Endodermal cell (in vitro differentiated cells): ENCODE data around the gene RNF4. TPM values are rescaled to one million over a fixed set of nuclear protein-coding genes. Genes with fewer than 3 reads are reported as not detected.

Source experiments
- DNase-seq: peaks from one replicate; pipeline ENCODE4 v3.0.0-alpha.2; 2017
- H3K27ac ChIP-seq: 2 replicates; pipeline ENCODE4 v1.5.1; 2013; ENCODE audit warnings: mild to moderate bottlenecking, low read depth, low read length, moderate library complexity
- H3K27me3 ChIP-seq: 2 replicates; pipeline ENCODE4 v1.6.1; 2013; ENCODE audit warnings: mild to moderate bottlenecking, low read length, moderate library complexity; ENCODE audit not compliant: insufficient read depth, control insufficient read depth, poor library complexity, severe bottlenecking
- H3K36me3 ChIP-seq: 2 replicates; pipeline ENCODE4 v1.7.0; 2013; ENCODE audit warnings: mild to moderate bottlenecking, low read length, moderate library complexity; ENCODE audit not compliant: control insufficient read depth, insufficient read depth
- H3K4me1 ChIP-seq: one replicate; pipeline ENCODE4 v1.7.0; 2013; ENCODE audit warnings: low read length; ENCODE audit not compliant: control insufficient read depth, insufficient read depth
- H3K4me3 ChIP-seq: 2 replicates; pipeline ENCODE4 v1.5.1; 2013; ENCODE audit warnings: mild to moderate bottlenecking, low read length, moderate library complexity
- H3K9ac ChIP-seq: 2 replicates; pipeline ENCODE4 v1.6.1; 2013; ENCODE audit warnings: mild to moderate bottlenecking, low read length, moderate library complexity; ENCODE audit not compliant: poor library complexity, severe bottlenecking; ENCODE audit errors: extremely low read depth
- H3K9me3 ChIP-seq: 2 replicates; pipeline ENCODE4 v1.6.1; 2013; ENCODE audit warnings: mild to moderate bottlenecking, low read length, moderate library complexity; ENCODE audit not compliant: control insufficient read depth
- H3K27ac Mint-ChIP-seq: 2 replicates; pipeline ENCODE4 v1.8.0; 2020; ENCODE audit warnings: mixed read lengths
- H3K27me3 Mint-ChIP-seq: 2 replicates; pipeline ENCODE4 v1.8.0; 2021; ENCODE audit warnings: mild to moderate bottlenecking, mixed read lengths; ENCODE audit not compliant: insufficient read depth
- H3K36me3 Mint-ChIP-seq: 2 replicates; pipeline ENCODE4 v1.8.0; 2020; ENCODE audit warnings: low read depth, mixed read lengths
- H3K4me1 Mint-ChIP-seq: 2 replicates; pipeline ENCODE4 v1.8.0; 2020; ENCODE audit warnings: mixed read lengths
- H3K4me3 Mint-ChIP-seq: 2 replicates; pipeline ENCODE4 v1.8.0; 2020; ENCODE audit warnings: mild to moderate bottlenecking, moderate library complexity, mixed read lengths
- H3K9me3 Mint-ChIP-seq: 2 replicates; pipeline ENCODE4 v1.8.0; 2020; ENCODE audit warnings: mild to moderate bottlenecking, mixed read lengths
- whole genome bisulfite sequencing, 2 experiments: methylation state at CpG; one replicate each; pipeline versions ENCODE4 v1.1.5 to v1.1.7; 2013; ENCODE audit warnings: missing lambda C conversion rate in 2 of 2, mixed read lengths in 1 of 2; ENCODE audit not compliant: insufficient coverage in 1 of 2, insufficient read length in 1 of 2; 5-methylcytosine and 5-hydroxymethylcytosine counted together
- total RNA-seq, 2 donors: library from RNA; stranded (reverse); fragmentation: NEBNext Ultra II Directional in 1 of 2; extraction: Animal tissue kit (Norgen Biotek cat#: 25700) in 1 of 2; gene quantifications; 2 replicates in 1 of 2; 3 replicates in 1 of 2; pipeline ENCODE4 v1.2.1, GENCODE V29; 2021
- TF ChIP-seq, protein P1 (sequence below): fragments of 200-600 bp; sonication (generic); conservative IDR thresholded peaks from 2 replicates; pipeline ENCODE4 v1.5.0; 2021; ENCODE audit warnings: antibody characterized with exemption, mild to moderate bottlenecking

RNF4 gene
- total RNA-seq, 2 donors from 2014 or later: 73.2 to 93.6 TPM

DNA sequence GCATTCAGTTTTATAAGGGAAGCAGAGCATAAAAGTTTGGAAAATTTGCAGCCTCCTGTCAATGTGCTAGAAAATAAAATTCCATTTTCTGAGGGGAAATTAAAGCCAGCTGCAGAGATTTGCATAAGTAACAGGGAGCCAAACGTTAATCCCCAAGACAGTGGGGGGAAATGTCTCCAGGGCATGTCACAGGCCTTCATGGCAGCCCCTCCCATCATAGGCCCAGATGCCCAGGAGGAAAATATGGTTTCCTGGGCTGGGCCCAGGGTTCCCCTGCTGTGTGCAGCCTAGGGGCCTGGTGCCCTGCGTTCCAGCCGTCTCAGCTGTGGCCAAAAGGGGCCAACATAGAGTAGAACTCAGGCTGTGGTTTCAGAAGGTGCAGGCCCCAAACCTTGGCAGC, 9.3 kb downstream of the RNF4 start:
- TF ChIP-seq, protein P1, sequence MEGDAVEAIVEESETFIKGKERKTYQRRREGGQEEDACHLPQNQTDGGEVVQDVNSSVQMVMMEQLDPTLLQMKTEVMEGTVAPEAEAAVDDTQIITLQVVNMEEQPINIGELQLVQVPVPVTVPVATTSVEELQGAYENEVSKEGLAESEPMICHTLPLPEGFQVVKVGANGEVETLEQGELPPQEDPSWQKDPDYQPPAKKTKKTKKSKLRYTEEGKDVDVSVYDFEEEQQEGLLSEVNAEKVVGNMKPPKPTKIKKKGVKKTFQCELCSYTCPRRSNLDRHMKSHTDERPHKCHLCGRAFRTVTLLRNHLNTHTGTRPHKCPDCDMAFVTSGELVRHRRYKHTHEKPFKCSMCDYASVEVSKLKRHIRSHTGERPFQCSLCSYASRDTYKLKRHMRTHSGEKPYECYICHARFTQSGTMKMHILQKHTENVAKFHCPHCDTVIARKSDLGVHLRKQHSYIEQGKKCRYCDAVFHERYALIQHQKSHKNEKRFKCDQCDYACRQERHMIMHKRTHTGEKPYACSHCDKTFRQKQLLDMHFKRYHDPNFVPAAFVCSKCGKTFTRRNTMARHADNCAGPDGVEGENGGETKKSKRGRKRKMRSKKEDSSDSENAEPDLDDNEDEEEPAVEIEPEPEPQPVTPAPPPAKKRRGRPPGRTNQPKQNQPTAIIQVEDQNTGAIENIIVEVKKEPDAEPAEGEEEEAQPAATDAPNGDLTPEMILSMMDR: no peak
- Histone ChIP-seq H3K4me3 (no peak overlapping the region), H3K9ac (no peak overlapping the region), H3K9me3 (peaks cover 2% of the 10 kb centered on the region), H3K27ac (no peak overlapping the region), H3K36me3 (peaks cover 41% of the 10 kb centered on the region), H3K27me3 (no peaks in the 10 kb centered on the region), H3K4me1 (no peaks in the 10 kb centered on the region)
- Mint-ChIP-seq H3K27me3 (no peaks in the 10 kb centered on the region), H3K9me3 (no peaks in the 10 kb centered on the region), H3K36me3 (peaks cover 37% of the 10 kb centered on the region), H3K27ac (peak overlapping the region; percentile 45), H3K4me1 (peaks cover 50% of the 10 kb centered on the region), H3K4me3 (no peak overlapping the region)
- DNase-seq: no peak
- 67 to 81% methylated on average over 3 of the region's 3 CpGs for WGBS, 2 experiments

DNA sequence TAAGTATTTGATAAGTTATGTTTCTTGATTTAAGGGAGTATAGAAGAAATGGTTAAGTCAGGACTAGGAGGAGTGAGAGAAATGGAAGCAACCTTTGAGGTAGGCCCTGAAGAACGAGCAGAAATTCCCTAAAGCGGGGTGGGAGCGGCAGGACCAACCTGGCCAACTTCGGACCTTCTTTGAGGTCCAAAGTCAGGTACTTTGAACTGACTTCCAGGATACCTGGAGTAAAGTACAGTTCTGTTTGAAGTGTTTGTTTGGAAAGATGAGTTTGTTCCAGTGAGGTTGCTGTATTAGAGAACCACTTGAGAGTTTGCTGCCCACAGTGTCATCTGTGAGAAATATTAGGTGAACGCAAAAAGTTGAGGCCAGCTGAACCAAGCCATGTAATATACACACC, 11.7 kb downstream of the RNF4 start:
- H3K9ac ChIP-seq: no peak overlapping the region
- DNase-seq: no peak
- no peaks in the 10 kb centered on the region for H3K27me3 ChIP-seq
- no peaks in the 10 kb centered on the region for H3K9me3 Mint-ChIP-seq
- 97% methylated on average over 4 to 5 of the region's 5 CpGs for WGBS, 2 experiments
- peak overlapping the region; percentile 31 for H3K27ac Mint-ChIP-seq
- H3K36me3 Mint-ChIP-seq: peaks cover 16% of the 10 kb centered on the region
- H3K4me3 Mint-ChIP-seq: no peak overlapping the region
- H3K36me3 ChIP-seq: peaks cover 30% of the 10 kb centered on the region
- no peak overlapping the region for H3K4me3 ChIP-seq
- peaks cover 66% of the 10 kb centered on the region for H3K4me1 Mint-ChIP-seq
- no peak overlapping the region for H3K27ac ChIP-seq
- H3K9me3 ChIP-seq: no peaks in the 10 kb centered on the region
- TF ChIP-seq, protein P1: no peak
- H3K4me1 ChIP-seq: no peaks in the 10 kb centered on the region
- H3K27me3 Mint-ChIP-seq: no peaks in the 10 kb centered on the region

DNA sequence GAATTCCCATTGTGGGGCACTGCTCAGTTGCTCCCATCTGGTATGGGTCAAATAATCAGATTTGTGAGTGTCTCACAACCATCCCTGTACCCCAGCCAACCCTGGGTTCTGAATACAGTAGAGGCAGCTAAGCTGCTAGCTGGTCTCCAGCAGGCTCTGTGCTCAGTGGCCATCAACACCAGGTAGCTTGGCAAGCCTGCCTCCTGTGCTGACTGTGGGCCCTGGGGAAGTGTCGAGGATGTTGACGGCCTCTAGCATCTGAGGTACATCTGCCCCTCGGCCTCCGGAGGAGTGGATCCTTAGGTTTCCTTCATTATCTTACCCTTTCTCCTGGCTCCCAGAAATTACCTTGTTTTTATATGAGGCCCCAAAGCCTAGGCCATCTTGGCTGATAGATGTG, 13.3 kb downstream of the RNF4 start:
- Mint-ChIP-seq H3K4me3 (no peak overlapping the region), H3K4me1 (peaks cover 75% of the 10 kb centered on the region), H3K27me3 (no peaks in the 10 kb centered on the region), H3K27ac (peak overlapping the region; percentile 58), H3K36me3 (peaks cover 2% of the 10 kb centered on the region), H3K9me3 (no peaks in the 10 kb centered on the region)
- no peaks in the 10 kb centered on the region for H3K27me3 ChIP-seq
- H3K27ac ChIP-seq: no peak overlapping the region
- no peak overlapping the region for H3K4me3 ChIP-seq
- H3K9me3 ChIP-seq: no peaks in the 10 kb centered on the region
- peaks cover 16% of the 10 kb centered on the region for H3K36me3 ChIP-seq
- H3K4me1 ChIP-seq: no peaks in the 10 kb centered on the region
- no peak for DNase-seq
- TF ChIP-seq, protein P1: no peak
- H3K9ac ChIP-seq: no peak overlapping the region
- 92 to 100% methylated on average over 3 to 4 of the region's 4 CpGs for WGBS, 2 experiments
